DOHH2 (cell line): ENCODE measurements around the gene OR2AP1.

Experiments used
- CTCF ChIP-seq: fragments of 200-600 bp; sonication (generic); IDR thresholded peaks from one replicate; pipeline ENCODE4 v1.5.1; 2014; ENCODE audit warnings: antibody characterized with exemption, mild to moderate bottlenecking, low read depth, low read length; ENCODE audit not compliant: poor library complexity, severe bottlenecking
- EZH2phosphoT487 ChIP-seq: fragments of 200-600 bp; sonication (generic); IDR thresholded peaks from 2 replicates; pipeline ENCODE4 v1.6.1; 2017; ENCODE audit warnings: borderline replicate concordance, mild to moderate bottlenecking, antibody characterized with exemption, low read length, moderate library complexity, mixed read lengths

- TF ChIP-seq CTCF, result no peak
- TF ChIP-seq EZH2phosphoT487, result no peak
These were observed 35.7 kb downstream of the OR2AP1 start for GRCh38 chr12:55607821-55608594.
